GM21723 (cell line): ENCODE results near the gene HOXB9.

ENCODE experiments used
- ATAC-seq: cut with Tn5 transposase; IDR thresholded peaks from one replicate; pipeline ENCODE4 v1.9.1; 2021; ENCODE audit warnings: mild to moderate bottlenecking, moderate library complexity; ENCODE audit not compliant: unreplicated experiment

The HOXB9 gene

GRCh38 chr17:48626245-48627117 lies at the start of gene HOXB9:
Gene HOXB9, minus strand, starts transcription at chr17:48626358. Its CDS starts 89 bp downstream, at chr17:48626269.
- no peak for ATAC-seq

GRCh38 chr17:48672340-48672739 lies 46.2 kb upstream of the HOXB9 start:
- ATAC-seq: no peak

- ATAC-seq: no peak
These were observed 45.6 kb upstream of the HOXB9 start for GRCh38 chr17:48671697-48672171.

GRCh38 chr17:48663134-48663924 lies 37.2 kb upstream of the HOXB9 start:
- ATAC-seq: no peak

- ATAC-seq: no peak
These were observed 29.8 kb upstream of the HOXB9 start for GRCh38 chr17:48655913-48656312.

DNA sequence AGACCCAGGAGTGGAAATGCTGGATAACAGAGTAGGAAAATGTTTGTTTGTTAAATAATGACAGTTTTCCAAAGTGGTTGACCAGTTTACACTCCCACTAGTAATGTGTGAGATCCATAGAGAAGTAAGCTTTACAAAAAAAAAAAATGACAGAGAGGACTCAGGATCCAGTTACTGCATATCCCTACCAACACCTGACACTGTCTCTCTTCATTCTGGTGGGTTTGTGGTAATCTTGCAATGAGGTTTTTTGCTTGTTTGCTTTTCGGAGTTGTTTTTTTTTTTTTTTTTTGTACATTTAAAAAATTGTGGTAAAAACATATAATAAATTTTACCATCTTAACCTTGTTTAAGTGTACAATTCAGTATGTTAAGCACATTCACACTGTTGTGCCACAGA lies 23.6 kb upstream of the HOXB9 start:
- ATAC-seq: no peak

- no peak for ATAC-seq
These were observed 21.7 kb upstream of the HOXB9 start for GRCh38 chr17:48647963-48648245.

DNA sequence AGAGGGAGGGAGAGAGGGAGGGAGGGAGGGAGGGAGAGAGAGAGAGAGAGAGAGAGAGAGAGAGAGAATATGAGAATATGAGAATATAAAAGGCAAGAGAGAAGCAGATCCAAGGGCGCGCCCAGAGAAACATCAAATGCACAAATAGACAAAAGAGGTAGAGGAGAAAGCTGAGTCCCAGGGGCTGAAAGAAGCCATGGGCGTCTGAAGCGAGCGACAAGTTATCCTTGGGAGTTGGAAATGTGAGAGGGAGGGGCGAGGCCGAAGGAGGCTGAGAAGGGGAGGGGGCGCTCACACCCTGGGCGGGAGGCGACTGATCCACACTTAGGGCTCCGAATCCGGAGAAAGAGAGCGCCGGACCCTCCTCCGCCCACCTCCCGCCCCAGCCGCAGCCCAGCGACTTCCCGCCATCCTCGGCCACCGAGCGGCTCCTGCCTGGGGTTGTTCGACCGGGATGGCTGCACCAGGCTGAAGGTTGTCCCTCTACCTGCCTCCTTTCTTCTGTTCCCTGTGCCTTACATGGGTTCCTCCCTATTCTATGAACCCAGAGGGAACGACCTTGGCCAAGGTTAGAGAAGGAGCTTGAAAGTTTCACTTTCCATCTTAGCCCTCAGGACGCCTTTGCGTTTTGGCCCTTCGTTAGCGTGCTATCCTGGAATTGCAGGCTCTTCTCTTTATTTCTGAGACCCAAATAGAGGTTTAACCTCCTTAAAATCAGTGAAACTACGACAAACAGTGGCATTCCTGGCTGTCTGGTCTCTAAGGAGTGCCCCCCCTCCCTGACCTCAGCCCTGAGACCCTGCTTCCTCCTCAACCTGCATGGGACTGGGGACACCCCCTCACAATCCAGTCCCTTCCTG lies 21.2 kb upstream of the HOXB9 start:
- ATAC-seq: no peak

GRCh38 chr17:48646183-48647102 lies 20.3 kb upstream of the HOXB9 start:
- ATAC-seq: no peak

- ATAC-seq: no peak
These were observed 19.6 kb upstream of the HOXB9 start for GRCh38 chr17:48645639-48646182.

DNA sequence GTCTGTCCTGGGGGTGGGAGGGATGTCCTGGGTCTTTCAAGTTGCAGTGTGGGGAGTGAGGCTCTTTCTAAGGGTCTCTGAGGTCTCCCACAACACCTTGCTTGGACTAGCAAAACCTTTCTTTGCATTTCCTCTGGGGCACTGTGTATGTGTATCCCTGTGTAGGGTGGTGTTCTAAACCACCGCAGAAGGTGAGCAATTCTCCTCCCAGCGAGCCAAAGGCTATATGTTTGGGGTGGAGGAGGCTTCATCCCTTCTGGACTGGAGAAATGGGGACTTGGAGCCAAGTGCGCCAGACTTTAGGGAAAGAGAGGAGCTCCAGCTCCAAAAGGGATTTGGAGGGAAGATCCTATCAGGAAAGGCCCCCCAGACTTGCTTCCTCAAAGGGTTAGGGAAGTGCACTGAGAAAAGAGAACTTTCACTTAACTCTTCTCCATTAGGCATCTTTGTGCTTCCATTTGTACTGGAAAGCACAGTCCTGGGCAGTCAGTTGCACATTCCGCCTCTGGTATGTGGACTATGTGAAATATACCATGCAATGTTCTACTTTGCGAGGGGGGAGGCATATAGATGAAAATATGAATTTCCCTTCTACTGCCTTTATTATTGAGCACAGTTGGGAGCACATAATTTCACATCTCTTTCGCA lies 18.9 kb upstream of the HOXB9 start:
- no peak for ATAC-seq

- no peak for ATAC-seq
These were observed 18.0 kb upstream of the HOXB9 start for GRCh38 chr17:48644159-48644558.

DNA sequence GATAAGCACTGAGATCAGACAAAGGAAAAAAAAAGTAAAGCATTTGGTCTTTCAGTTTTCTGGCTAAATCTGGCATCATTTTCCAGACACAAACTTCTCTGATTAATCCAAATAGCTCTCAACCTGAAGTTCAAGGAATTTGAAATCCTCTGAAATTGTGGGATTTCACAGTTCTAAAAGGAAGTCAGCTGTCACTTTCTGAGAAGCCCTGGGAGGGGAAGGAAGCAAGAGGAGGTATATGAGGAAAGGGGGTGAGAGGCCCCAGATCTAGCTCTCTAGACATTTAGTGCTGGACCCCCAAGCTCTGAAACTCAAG lies 17.5 kb upstream of the HOXB9 start:
- no peak for ATAC-seq

DNA sequence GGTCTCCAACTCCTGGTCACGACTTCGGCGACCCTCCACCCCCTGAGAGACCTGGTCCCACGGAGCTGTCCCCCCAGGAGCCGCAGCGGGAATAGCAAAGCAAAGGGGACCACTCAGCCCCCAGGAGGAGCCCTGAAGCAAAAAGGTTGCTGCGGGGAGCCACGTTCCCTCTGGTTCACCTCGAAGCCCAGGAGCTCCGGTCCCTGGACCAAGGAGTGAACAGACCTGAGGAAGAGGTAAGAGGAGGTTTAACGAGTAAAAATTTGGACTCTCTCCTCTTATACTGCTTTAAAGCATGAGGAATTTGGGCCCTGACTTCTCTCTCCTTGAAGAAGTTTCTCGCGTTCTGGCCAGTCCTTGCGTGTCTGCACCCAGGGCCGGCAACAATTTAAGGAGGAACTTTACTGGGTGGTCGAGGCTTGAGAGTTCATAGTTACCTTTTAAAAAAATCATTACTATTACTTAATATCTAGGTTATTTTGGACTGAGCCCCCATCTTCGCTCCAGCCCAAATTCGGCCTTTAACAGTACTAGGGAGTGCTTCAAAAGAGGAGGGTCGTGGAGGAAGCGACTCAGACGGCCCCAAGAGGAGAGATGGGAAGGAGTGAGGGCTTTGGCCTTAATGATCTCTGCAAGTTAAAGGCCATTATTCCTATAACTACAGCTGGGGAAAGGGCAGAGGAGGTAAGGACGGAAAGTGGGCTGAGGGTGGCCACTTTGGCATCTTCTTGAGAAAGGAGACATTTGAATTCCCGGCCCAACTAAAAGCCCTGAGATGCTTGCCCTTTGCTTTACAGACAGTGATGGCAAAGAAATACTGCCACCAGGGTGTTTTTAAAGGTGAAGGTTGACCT lies 16.9 kb upstream of the HOXB9 start:
- ATAC-seq: no peak

GRCh38 chr17:48642059-48642842 lies 16.1 kb upstream of the HOXB9 start:
- ATAC-seq: no peak

DNA sequence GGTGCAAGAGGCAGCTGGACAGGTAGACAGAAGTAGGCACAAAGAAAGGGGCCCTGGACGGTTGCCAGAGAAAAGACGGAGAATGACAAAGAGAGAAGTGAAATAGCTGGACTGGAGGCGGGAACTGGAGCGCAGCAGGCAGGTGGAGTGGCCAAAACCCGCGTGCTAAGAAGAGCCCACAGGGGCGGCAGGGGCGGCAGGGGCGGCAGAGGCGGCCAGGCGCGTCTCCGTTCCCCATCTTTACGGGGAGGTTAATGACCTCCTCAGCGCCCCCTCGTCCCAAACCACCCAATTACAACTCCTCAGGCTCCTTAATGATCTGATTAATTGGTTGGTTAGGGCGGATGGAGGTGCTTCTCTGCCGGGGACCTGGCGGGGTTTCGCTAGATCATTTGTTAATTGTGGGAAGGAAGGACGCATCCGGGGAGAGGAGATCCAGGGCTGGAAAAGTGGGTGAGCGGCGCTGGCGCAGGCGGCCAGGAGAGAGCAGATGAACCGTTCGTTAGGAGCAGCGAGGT lies 15.4 kb upstream of the HOXB9 start:
- ATAC-seq: no peak

GRCh38 chr17:48640858-48641180 lies 14.7 kb upstream of the HOXB9 start:
- ATAC-seq: no peak
